Rectal smooth muscle tissue (tissue), 1 donor: ENCODE results near the gene CHPT1.

ENCODE experiments used
- H3K27ac ChIP-seq: one replicate; pipeline ENCODE4 v1.7.0; 2013; ENCODE audit warnings: low read depth, low read length, inconsistent platforms
- H3K27me3 ChIP-seq: one replicate; pipeline ENCODE4 v1.7.0; 2013; ENCODE audit warnings: low read length; ENCODE audit not compliant: control insufficient read depth, insufficient read depth
- H3K36me3 ChIP-seq: one replicate; pipeline ENCODE4 v1.7.0; 2013; ENCODE audit warnings: low read length; ENCODE audit not compliant: control insufficient read depth, insufficient read depth
- H3K4me1 ChIP-seq: one replicate; pipeline ENCODE4 v1.7.0; 2013; ENCODE audit warnings: low read length; ENCODE audit not compliant: control insufficient read depth, insufficient read depth
- H3K4me3 ChIP-seq: one replicate; pipeline ENCODE4 v1.7.0; 2013; ENCODE audit warnings: low read length
- H3K9ac ChIP-seq: one replicate; pipeline ENCODE4 v1.7.0; 2013; ENCODE audit warnings: low read length

Gene CHPT1

DNA sequence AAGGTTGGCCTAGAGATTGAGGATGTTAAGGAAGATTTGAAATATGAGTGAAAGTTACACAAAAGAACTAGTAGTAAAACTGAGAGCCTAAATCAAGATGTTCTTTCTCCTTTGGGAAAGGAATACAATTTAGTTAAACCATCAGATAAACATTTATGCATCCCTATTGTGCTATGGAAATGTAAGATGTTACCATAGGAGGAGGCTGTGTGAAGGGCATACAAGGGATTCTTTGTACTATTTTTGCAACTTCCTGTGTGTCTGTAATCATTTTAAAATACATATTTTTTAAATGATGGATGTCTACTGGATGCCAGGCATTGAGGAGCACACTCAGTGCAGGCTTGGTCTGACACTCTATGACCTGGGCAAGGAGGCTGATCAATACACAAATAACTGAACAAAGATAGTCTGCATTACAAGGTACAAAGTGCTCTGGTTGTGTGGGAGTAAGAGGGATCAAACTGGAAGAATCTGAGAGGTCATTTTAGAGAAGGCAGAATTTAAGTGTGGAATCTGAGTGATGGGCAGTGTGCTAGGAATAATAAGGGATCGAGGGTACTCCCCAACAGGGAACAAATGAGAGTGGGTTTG is 5.8 kb upstream of the CHPT1 start:
- Histone ChIP-seq H3K4me3 (no peak overlapping the region), H3K9ac (no peak overlapping the region), H3K36me3 (no peaks in the 10 kb centered on the region), H3K27ac (no peak overlapping the region), H3K27me3 (no peaks in the 10 kb centered on the region), H3K4me1 (peaks cover 8% of the 10 kb centered on the region)

DNA sequence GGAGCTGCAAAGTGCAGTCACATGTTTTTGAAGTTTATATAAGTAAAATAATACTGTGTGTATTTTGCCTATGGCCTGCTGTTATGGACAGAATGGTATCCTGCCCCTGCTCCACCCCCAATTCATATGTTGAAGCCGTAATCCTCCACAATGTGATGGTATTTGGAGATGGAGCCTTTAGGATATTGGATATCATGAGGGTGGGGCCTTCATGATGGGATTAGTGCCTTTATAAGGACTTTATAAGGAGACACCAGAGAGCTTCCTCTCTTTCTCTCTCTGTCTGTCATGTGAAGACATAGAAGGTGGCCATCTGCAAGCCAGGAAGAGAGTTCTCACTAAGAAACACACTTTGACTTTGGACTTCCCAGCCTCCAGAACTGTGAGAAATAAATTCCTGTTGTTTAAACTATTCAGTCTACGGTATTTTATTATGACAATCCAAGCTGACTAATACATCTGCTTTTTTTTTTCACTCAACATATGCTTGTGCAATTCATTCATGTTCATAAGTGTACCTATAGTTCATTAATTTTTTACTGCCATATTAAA is 3.1 kb upstream of the CHPT1 start:
- Histone ChIP-seq H3K4me3 (no peak overlapping the region), H3K27me3 (no peaks in the 10 kb centered on the region), H3K27ac (no peak overlapping the region), H3K9ac (no peak overlapping the region), H3K36me3 (no peaks in the 10 kb centered on the region), H3K4me1 (peaks cover 12% of the 10 kb centered on the region)

DNA sequence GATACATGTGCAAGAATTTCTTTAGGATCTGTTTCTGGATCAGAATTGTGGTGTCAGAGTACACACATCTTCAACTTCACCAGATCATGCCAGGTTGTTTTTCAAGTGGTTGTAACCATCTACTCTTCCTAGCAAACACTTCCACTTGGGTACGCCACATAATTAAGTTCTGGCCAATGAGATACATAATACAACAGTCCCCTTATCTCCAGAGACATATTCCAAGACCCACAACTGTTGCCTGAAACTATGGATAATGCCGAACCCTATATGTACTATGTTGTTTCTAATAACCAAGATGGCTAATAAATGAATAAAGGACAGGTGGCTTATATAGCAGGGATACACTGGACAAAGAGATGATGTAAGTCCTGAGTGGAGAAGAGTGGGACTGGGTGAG is 2.5 kb upstream of the CHPT1 start:
- Histone ChIP-seq H3K4me3 (no peak overlapping the region), H3K27me3 (no peaks in the 10 kb centered on the region), H3K4me1 (peaks cover 12% of the 10 kb centered on the region), H3K36me3 (no peaks in the 10 kb centered on the region), H3K27ac (no peak overlapping the region), H3K9ac (no peak overlapping the region)

DNA sequence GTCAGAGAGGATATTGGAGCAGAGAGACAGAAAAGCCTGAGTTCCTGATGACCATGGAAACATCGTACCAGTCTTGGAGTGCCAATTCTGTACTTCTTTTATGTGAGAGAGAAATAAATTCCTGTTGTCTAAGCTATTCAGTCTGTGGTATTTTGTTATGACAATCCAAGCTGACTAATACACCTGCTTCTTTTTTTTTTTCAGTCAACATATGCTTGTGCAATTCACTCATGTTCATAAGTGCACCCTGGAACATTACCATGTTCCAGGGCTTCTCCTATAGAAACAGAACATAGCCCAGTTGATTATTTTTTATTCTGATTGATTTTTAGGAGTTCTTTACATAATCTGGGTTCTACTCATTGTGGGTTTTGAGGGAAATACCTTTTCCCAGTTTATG is 1.7 kb upstream of the CHPT1 start:
- Histone ChIP-seq H3K4me3 (no peak overlapping the region), H3K27ac (no peak overlapping the region)

DNA sequence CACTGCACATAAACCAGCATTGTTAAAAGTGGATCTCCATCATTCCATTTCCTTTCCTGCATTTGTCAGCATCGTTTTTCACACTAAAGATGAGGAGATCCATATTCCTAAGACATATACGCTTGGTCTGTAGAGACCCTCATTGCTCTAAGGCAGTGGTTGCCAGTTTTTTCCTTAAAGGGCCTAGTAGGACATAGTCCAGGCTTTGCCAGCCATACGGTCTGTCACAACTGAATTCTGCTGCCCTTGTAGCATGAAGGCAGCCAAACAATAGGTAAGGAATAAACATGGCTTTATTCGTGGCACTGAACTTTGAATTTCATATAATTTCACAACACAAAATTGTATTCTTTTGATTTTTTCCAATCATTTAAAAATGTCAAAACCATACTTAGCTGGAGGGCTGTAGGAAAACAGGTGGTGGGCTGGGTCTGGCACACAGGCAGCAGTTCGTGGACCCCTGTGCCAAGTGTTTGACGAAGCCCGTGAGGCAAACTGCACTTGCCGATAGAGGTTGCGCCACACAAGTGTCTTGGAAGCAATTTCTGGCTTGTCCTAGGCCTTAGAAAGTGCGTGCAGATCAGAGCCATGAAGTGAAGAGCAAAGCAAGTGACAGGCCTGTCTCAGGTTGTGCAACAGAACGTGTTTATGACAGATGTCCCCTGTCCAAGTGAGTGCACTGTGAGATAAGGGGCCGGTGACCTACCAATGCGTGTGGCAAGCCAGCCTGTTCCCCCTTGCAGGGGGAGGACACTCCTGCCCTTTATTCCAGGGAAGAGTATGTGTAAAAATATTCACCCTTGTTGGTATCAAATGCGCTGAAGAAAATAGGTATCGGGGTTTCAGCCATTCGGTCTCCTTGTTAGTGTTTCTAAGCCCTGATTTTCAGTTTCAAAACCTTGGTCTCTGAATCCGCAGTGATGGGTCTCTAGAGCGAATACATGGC is 916 bp upstream of the CHPT1 start:
- Histone ChIP-seq H3K27ac (peak overlapping the region; percentile 85), H3K27me3 (no peaks in the 10 kb centered on the region), H3K9ac (peak overlapping the region; percentile 82), H3K4me1 (peaks cover 15% of the 10 kb centered on the region), H3K36me3 (no peaks in the 10 kb centered on the region), H3K4me3 (peak overlapping the region; percentile 84)

More for the DNA sequence above, 1.7 kb upstream of the CHPT1 start:
- H3K36me3 ChIP-seq: no peaks in the 10 kb centered on the region
- H3K27me3 ChIP-seq: no peaks in the 10 kb centered on the region
- no peak overlapping the region for H3K9ac ChIP-seq
- peaks cover 15% of the 10 kb centered on the region for H3K4me1 ChIP-seq

DNA sequence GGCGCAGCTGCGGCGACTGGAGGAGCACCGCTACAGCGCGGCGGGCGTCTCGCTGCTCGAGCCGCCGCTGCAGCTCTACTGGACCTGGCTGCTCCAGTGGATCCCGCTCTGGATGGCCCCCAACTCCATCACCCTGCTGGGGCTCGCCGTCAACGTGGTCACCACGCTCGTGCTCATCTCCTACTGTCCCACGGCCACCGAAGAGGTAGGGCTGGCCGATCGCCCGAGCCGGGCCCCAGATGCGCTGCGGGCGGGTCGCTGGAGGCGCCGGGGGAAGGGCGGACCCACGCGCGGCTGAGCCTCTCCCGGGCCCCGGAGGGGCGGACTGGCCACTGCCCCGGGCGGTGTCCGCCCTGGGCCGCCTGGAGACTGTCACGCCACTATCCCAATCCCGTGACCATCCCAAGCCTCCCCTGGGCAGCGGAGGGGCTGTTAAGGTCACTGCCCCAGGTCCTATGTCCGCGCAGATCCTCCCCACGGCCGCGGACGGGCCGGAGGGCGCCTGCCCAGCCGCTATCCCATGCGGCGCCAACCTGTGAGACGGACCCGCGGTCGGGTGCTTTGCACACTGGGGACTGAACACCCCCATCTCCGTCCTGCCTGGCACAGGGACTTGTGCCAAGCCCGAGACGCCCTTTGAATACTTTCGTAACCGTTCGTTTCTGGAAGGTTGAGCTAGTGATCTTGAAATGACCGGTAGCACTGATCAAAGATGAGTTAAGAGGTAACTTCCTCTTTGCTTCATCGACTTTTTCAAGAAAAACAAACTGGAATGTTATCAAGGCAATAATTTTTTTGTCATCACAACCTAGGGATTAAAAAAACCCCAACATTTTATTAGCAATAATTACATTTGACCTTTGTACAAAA is 725 bp downstream of the CHPT1 start:
- no peaks in the 10 kb centered on the region for H3K36me3 ChIP-seq
- H3K27me3 ChIP-seq: no peaks in the 10 kb centered on the region
- H3K4me1 ChIP-seq: peaks cover 15% of the 10 kb centered on the region
- peak overlapping the region; percentile 85 for H3K4me3 ChIP-seq
- H3K27ac ChIP-seq: peak overlapping the region; percentile 85
- H3K9ac ChIP-seq: peak overlapping the region; percentile 67

DNA sequence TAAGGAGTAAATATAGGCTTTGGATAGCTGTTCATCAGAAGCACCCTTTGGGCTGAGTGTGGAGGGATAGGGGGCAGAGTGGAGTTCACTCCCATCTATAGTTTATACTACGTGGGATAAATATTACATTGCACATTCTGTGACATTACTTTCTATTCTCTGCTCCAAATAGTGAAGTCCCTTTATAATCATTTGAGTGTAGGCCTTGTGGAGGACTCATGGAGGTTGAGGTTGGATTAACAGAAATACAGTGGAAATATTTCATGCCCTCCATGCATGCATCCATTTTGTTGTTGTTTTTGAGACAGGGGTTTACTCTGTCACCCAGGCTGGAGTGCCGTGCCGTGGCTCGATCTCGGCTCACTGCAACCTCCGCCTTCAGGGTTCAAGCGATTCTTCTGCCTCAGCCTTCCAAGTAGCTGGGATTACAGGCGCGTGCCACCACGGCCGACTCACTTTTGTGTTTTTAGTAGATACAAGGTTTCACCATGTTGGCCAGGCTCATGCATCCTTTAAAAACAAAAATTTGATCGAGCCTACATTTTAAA is 1.4 kb downstream of the CHPT1 start:
- peak overlapping the region; percentile 85 for H3K4me3 ChIP-seq
- H3K9ac ChIP-seq: no peak overlapping the region
- H3K4me1 ChIP-seq: peaks cover 15% of the 10 kb centered on the region
- no peak overlapping the region for H3K27ac ChIP-seq
- no peaks in the 10 kb centered on the region for H3K27me3 ChIP-seq
- no peaks in the 10 kb centered on the region for H3K36me3 ChIP-seq

DNA sequence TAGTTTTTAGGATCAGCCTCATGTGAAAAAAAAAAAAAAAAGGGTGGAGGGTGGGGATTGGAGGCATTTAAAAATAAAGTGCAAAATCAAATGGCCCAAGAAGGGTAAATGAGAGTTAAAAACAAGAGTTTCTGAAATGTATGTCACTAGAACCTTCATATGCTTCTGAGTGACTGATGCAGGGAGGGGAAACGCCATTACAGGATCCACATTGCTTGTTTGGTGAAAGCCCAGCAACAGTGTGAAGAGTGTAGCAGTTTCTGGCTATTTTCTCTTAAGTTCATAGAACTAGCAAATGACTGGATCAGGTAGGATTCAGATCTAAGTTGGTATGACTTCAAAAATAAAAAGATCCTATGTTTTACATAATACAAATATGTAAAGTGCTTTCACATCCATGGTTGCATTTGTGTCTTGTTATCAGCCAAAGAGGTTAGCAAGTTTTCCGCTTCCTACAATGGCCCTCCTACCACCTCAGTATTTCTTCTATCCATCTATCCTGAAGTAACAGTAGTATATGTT is 2.9 kb downstream of the CHPT1 start:
- peaks cover 15% of the 10 kb centered on the region for H3K4me1 ChIP-seq
- H3K4me3 ChIP-seq: peak overlapping the region; percentile 4
- no peak overlapping the region for H3K9ac ChIP-seq

DNA sequence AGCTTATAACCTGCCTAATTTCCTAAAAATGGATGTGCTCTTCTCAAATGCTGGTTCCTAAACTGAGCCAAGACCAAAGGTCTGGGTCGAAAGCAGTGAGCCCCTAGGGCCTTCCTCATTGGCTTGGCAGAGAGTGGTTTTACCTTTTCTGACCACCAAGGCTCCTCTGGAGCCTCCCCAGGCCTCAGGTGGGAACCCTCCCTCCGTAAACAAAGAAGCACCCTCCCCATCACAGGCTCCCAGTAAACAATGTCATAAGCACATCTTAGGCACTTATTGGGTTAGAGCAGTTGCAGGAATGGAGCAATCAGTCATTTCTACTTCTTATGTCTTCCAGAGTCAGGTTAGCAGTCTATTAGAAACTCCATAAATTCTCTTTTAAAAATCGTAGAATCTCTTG is 6.0 kb downstream of the CHPT1 start:
- H3K9ac ChIP-seq: no peak overlapping the region
- H3K27me3 ChIP-seq: no peaks in the 10 kb centered on the region
- H3K4me3 ChIP-seq: no peak overlapping the region
- peaks cover 3% of the 10 kb centered on the region for H3K4me1 ChIP-seq
- no peaks in the 10 kb centered on the region for H3K36me3 ChIP-seq
- H3K27ac ChIP-seq: no peak overlapping the region

More for the DNA sequence above, 2.9 kb downstream of the CHPT1 start:
- Histone ChIP-seq H3K27ac (no peak overlapping the region), H3K27me3 (no peaks in the 10 kb centered on the region), H3K36me3 (no peaks in the 10 kb centered on the region)

DNA sequence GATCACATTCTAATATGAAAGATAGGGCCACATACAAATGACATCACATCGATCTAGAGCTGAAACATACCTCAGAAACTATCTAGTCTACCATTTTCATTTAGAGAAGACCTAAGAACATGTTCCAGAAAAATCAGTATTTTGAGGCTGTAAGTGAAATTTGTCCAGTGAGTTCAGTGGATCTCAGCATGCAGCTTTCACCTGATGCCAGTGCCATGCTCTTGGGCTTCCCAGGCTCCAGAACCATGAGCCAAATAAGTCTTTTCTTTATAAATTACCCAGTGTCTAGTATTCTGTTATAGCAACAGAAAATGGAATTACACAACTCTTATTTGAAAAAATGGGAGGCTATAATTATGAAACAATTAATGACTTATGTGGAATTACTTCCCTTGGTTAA is 9.0 kb downstream of the CHPT1 start:
- H3K4me1 ChIP-seq: no peaks in the 10 kb centered on the region
- H3K27ac ChIP-seq: no peak overlapping the region
- H3K36me3 ChIP-seq: no peaks in the 10 kb centered on the region
- no peak overlapping the region for H3K4me3 ChIP-seq
- no peaks in the 10 kb centered on the region for H3K27me3 ChIP-seq
- no peak overlapping the region for H3K9ac ChIP-seq

DNA sequence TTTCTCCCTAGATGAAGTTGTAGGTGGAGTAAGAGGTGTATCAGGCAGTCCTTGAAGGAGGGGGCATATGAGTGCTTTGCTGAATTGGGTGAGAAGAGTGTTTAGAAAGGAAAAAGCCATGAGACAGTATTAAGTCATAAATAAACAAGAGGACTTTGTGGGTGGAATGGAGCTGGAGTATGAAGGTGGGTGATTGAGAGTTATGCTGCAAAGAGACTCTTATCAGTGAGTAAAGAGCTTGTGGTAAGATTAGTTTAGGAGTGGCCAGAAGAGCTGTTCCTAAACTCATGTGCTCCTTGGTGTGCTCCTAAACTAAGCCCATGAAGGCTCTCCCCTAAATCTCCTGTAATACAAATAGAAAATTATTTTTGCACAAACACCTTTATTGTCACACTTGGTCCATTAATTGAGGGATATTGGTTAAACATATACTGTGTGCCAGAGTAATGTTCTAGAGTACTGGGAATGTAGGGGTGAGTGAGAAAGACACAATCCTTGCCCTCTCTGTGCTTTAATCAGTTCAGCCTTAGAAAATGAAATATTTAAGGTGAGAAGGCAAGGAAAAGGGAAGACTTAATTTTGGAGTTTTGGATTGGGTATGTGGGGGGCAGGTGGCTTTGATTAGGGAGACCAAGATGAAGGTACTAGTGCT is 9.8 kb downstream of the CHPT1 start:
- H3K27me3 ChIP-seq: no peaks in the 10 kb centered on the region
- H3K36me3 ChIP-seq: no peaks in the 10 kb centered on the region
- H3K4me1 ChIP-seq: no peaks in the 10 kb centered on the region
- H3K9ac ChIP-seq: no peak overlapping the region
- H3K27ac ChIP-seq: no peak overlapping the region
- no peak overlapping the region for H3K4me3 ChIP-seq
